K562 (cell line): ENCODE results near the gene RNU1-2. TPM values are rescaled to one million over a fixed set of nuclear protein-coding genes. Genes with fewer than 3 reads are reported as not detected.
"Not testable (repeated sequence)": the region's sequence is repeated elsewhere in the genome, so short reads cannot be mapped to it uniquely, and the experiment has no call there.

Experiments
- ATAC-seq: fragments of 200-7000 bp; cut with Tn5 transposase; 3 replicates; pipeline ENCODE4 v1.9.1; 2020; ENCODE audit warnings: moderate library complexity
- BruUV-seq: library from RNA; stranded (reverse); fragments of 400-500 nt; replicated peaks from 2 replicates; lab custom pipeline; 2021; lab: Mats Ljungman, UMichigan
- CTCF ChIA-PET: fragments of 300-600 bp; formaldehyde crosslinking; extraction: SDS; loops from one replicate; lab custom pipeline; 2021; ENCODE audit warnings: low intra/inter-chr PET ratio; lab: Yijun Ruan, JAX
- POLR2A ChIA-PET: fragments of 300-600, 350-650 bp; sonication (Branson Sonifier 250); formaldehyde crosslinking; extraction: SDS; loops from one replicate; lab custom pipeline; 2021; ENCODE audit warnings: antibody characterized with exemption, inconsistent platforms; lab: Yijun Ruan, JAX
- DNase-seq, 4 experiments: peaks; one replicate each; pipeline versions ENCODE4 v3.0.0 to v3.0.0-alpha.2; 2011 to 2018; ENCODE audit warnings: low spot score in 3 of 4, mixed read lengths in 3 of 4; ENCODE audit errors: extremely low read depth in 1 of 4
- FAIRE-seq: peaks from 2 replicates; lab custom pipeline; 2011; peaks lifted over from hg19 to GRCh38; lab: Jason Lieb, UNC
- H2AFZ ChIP-seq: 2 replicates; pipeline ENCODE4 v1.6.0; 2011; ENCODE audit warnings: low read depth, low read length, control low read depth, inconsistent platforms
- H3K27ac ChIP-seq: fragments of 200-600 bp; 3 replicates; pipeline ENCODE4 v1.8.0; 2011; ENCODE audit warnings: low read depth, mild to moderate bottlenecking, control low read depth, inconsistent platforms, low read length, moderate library complexity, mixed read lengths; ENCODE audit errors: extremely low read depth
- H3K27me3 ChIP-seq, 2 experiments: fragments of 300-600 bp in 1 of 2; 2 replicates in 1 of 2; 3 replicates in 1 of 2; pipeline versions ENCODE4 v1.6.0 to v1.8.0; 2011; ENCODE audit warnings: inconsistent platforms in 2 of 2, low read length in 2 of 2, mild to moderate bottlenecking in 1 of 2, mixed read lengths in 1 of 2, moderate library complexity in 1 of 2; ENCODE audit not compliant: control insufficient read depth in 2 of 2, insufficient read depth in 2 of 2
- H3K36me3 ChIP-seq: fragments of 300-600 bp; 3 replicates; pipeline ENCODE4 v1.8.0; 2011; ENCODE audit warnings: mild to moderate bottlenecking, low read length, inconsistent platforms; ENCODE audit not compliant: control insufficient read depth, insufficient read depth
- H3K4me1 ChIP-seq, 2 experiments: fragments of 200-600 bp in 1 of 2; replicated peaks in 1 of 2; 2 replicates in 1 of 2; 3 replicates in 1 of 2; pipeline versions ENCODE4 v1.5.1 to v1.8.0; 2011; ENCODE audit warnings: inconsistent platforms in 2 of 2, low read length in 2 of 2, mild to moderate bottlenecking in 1 of 2, mixed read lengths in 1 of 2, moderate library complexity in 1 of 2; ENCODE audit not compliant: control insufficient read depth in 2 of 2, insufficient read depth in 2 of 2
- H3K4me2 ChIP-seq: 2 replicates; pipeline ENCODE4 v1.6.1; 2011; ENCODE audit warnings: low read length, control low read depth, inconsistent platforms, mixed read lengths; ENCODE audit not compliant: insufficient read depth
- H3K4me3 ChIP-seq: fragments of 200-600 bp; sonication (generic), shearing (Covaris generic); 2 replicates; pipeline ENCODE4 v1.5.1; 2016; ENCODE audit warnings: control low read depth, inconsistent platforms
- H3K79me2 ChIP-seq: fragments of 200-600 bp; 3 replicates; pipeline ENCODE4 v1.8.0; 2011; ENCODE audit warnings: low read length, inconsistent platforms; ENCODE audit not compliant: control insufficient read depth, insufficient read depth
- H3K9ac ChIP-seq, 2 experiments: 2 replicates each; pipeline versions ENCODE4 v1.6.0 to v1.6.1; 2011; ENCODE audit warnings: low read depth in 2 of 2, low read length in 2 of 2, control low read depth in 1 of 2, inconsistent platforms in 1 of 2, mild to moderate bottlenecking in 1 of 2, mixed read lengths in 1 of 2; ENCODE audit not compliant: insufficient read depth in 1 of 2
- H3K9me1 ChIP-seq: one replicate; pipeline ENCODE4 v1.6.0; 2011; ENCODE audit warnings: inconsistent platforms, mild to moderate bottlenecking, low read length, moderate library complexity; ENCODE audit not compliant: control insufficient read depth, insufficient read depth
- H3K9me3 ChIP-seq: replicated peaks from 2 replicates; pipeline ENCODE4 v1.5.1; 2011; ENCODE audit warnings: low read depth, low read length, inconsistent platforms; ENCODE audit not compliant: control insufficient read depth, insufficient read depth
- H4K20me1 ChIP-seq: replicated peaks from 2 replicates; pipeline ENCODE4 v1.6.1; 2011; ENCODE audit warnings: low read length, inconsistent platforms, mixed read lengths; ENCODE audit not compliant: control insufficient read depth, insufficient read depth
- KAT7 ChIP-seq: sonication (generic); formaldehyde crosslinking; IDR thresholded peaks from 2 replicates; pipeline ENCODE4 v1.8.0; 2022; ENCODE audit warnings: missing genetic modification reagents, mild to moderate bottlenecking, borderline replicate concordance
- SMC3 ChIP-seq: conservative IDR thresholded peaks from 2 replicates; pipeline ENCODE4 v1.6.1; 2011; ENCODE audit warnings: low read depth, low read length, improper control_type of control experiment; ENCODE audit not compliant: insufficient read depth
- ZNF354B ChIP-seq: fragments of 250-450 bp; sonication (Bioruptor Pico); IDR thresholded peaks from 2 replicates; pipeline ENCODE4 v1.4.0; 2020
- ZNF717 ChIP-seq: fragments of 250-450 bp; sonication (Bioruptor Pico); IDR thresholded peaks from 2 replicates; pipeline ENCODE4 v1.5.0; 2021
- WGBS: fragments of 100-300 bp; shearing (Covaris generic); methylation state at CpG from one replicate; pipeline ENCODE4 v1.1.6; 2016; ENCODE audit warnings: low coverage, mixed read lengths; ENCODE audit not compliant: insufficient coverage; ENCODE audit errors: missing lambda C conversion rate; 5-methylcytosine and 5-hydroxymethylcytosine counted together
- in situ Hi-C: fragments of 300-500 bp; cut with MboI; formaldehyde crosslinking; loops from 4 replicates; pipeline ENCODE4 v1.15.0; 2018; ENCODE audit warnings: inconsistent platforms, mixed read lengths
- intact Hi-C: fragments of 100-400 bp; cut with micrococcal nuclease; formaldehyde crosslinking; loops from 2 replicates; pipeline ENCODE4 v1.14.2; 2022
- polyA plus RNA-seq, 8 experiments: library from polyadenylated mRNA; depleted of rRNA in 4 of 8; stranded (reverse) in 5 of 8; unstranded in 3 of 8; fragments of >200 nt; fragmentation: Nextera tagmentation in 2 of 8; fragmentation: Illumina TruSeq in 1 of 8; extraction: Ambion mirVana in 2 of 8; extraction: Trizol in 1 of 8; gene quantifications; 2 replicates each; pipeline versions ENCODE4 v1.2.1 to v1.2.3, GENCODE V29; 2011 to 2014; ENCODE audit warnings: inconsistent platforms in 1 of 8, missing spikeins in 1 of 8
- total RNA-seq, 7 experiments: library from RNA; depleted of rRNA in 6 of 7; stranded (reverse); fragments of >200 nt in 6 of 7; fragmentation: Illumina TruSeq in 2 of 7; extraction: Trizol in 2 of 7; gene quantifications; 2 replicates each; pipeline versions ENCODE4 v1.2.1 to v1.2.3, GENCODE V29; 2011 to 2021; ENCODE audit warnings: low replicate concordance in 1 of 7
- TF ChIP-seq, protein P1 (sequence below): fragments of 250-450 bp; sonication (Bioruptor Pico); IDR thresholded peaks from 2 replicates; pipeline ENCODE4 v1.8.0; 2022; ENCODE audit warnings: inconsistent platforms, mild to moderate bottlenecking, moderate library complexity, borderline replicate concordance
- TF ChIP-seq, protein P2 (sequence below), 2 experiments: IDR thresholded peaks; 2 replicates each; pipeline ENCODE4 v1.6.1; 2012; ENCODE audit warnings: improper control_type of control experiment in 2 of 2, low read depth in 2 of 2, low read length in 2 of 2, borderline replicate concordance in 1 of 2

The RNU1-2 gene
- total and polyA plus RNA-seq, 9 of the 15 experiments (the other 6 are each of a cell fraction or from before 2014, with no cell fraction given) = under 0.01 to 32,823 (median 2,538) TPM; not detected in 4

DNA sequence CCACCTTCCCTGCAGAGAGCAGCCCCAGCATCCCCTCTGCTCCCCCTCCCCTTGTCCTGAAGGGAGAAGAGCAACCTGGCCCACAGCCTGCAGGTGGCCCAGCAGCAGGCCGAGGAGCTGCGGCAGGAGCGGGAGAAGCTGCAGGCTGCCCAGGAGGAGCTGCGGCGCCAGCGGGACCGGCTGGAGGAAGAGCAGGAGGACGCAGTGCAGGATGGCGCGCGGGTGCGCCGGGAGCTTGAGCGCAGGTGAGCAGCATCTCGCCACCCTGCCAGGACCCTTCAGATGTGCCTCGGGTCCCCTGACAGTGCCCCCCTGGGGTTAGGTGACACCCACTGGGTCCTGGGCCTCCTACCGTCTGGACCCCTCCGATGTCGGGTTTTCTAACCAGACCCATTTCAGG, 48.3 kb downstream of the RNU1-2 start:
- Histone ChIP-seq H4K20me1 (no peaks in the 10 kb centered on the region), H3K9me3 (no peaks in the 10 kb centered on the region), H3K9me1 (no peaks in the 10 kb centered on the region), H3K27ac (no peak overlapping the region), H3K9ac (no peak overlapping the region), H3K4me2 (no peak overlapping the region), H3K79me2 (no peaks in the 10 kb centered on the region), H2AFZ (no peak overlapping the region), H3K27me3 (no peaks in the 10 kb centered on the region), H3K4me1 (peaks cover 0 to 28% of the 10 kb centered on the region in 2 experiments; a peak in 2 of 5 replicates), H3K4me3 (no peak overlapping the region), H3K36me3 (no peaks in the 10 kb centered on the region)
- ChIA-PET CTCF (no interaction called here), POLR2A (interaction anchor here (1.4 kb wide), 1 partner anchor 39 kb away, joined by 5 read pairs; no protein-coding TSS in a partner anchor)
- BruUV-seq = no TSS peak
- ATAC-seq = no peak
- intact Hi-C loops (no loop called here), in situ Hi-C loops (no loop called here)
- FAIRE-seq = no peak
- no peak for TF ChIP-seq KAT7 (CRISPR knock-in tag)
- TF ChIP-seq, protein P1, sequence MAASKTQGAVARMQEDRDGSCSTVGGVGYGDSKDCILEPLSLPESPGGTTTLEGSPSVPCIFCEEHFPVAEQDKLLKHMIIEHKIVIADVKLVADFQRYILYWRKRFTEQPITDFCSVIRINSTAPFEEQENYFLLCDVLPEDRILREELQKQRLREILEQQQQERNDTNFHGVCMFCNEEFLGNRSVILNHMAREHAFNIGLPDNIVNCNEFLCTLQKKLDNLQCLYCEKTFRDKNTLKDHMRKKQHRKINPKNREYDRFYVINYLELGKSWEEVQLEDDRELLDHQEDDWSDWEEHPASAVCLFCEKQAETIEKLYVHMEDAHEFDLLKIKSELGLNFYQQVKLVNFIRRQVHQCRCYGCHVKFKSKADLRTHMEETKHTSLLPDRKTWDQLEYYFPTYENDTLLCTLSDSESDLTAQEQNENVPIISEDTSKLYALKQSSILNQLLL (CRISPR knock-in tag) = no peak
- TF ChIP-seq SMC3 = no peak
- TF ChIP-seq, protein P2, sequence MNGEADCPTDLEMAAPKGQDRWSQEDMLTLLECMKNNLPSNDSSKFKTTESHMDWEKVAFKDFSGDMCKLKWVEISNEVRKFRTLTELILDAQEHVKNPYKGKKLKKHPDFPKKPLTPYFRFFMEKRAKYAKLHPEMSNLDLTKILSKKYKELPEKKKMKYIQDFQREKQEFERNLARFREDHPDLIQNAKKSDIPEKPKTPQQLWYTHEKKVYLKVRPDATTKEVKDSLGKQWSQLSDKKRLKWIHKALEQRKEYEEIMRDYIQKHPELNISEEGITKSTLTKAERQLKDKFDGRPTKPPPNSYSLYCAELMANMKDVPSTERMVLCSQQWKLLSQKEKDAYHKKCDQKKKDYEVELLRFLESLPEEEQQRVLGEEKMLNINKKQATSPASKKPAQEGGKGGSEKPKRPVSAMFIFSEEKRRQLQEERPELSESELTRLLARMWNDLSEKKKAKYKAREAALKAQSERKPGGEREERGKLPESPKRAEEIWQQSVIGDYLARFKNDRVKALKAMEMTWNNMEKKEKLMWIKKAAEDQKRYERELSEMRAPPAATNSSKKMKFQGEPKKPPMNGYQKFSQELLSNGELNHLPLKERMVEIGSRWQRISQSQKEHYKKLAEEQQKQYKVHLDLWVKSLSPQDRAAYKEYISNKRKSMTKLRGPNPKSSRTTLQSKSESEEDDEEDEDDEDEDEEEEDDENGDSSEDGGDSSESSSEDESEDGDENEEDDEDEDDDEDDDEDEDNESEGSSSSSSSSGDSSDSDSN (IDR thresholded peaks at IDR 0.05; ENCODE audit: borderline replicate concordance in 1 of 2, low read depth in 2 of 2, low read length in 2 of 2) = no peak
- no peak for TF ChIP-seq ZNF717 (CRISPR knock-in tag)
- TF ChIP-seq ZNF354B (CRISPR knock-in tag) = no peak
- DNase-seq = no peak
- 56% methylated on average over 16 of the region's 19 CpGs for WGBS

DNA sequence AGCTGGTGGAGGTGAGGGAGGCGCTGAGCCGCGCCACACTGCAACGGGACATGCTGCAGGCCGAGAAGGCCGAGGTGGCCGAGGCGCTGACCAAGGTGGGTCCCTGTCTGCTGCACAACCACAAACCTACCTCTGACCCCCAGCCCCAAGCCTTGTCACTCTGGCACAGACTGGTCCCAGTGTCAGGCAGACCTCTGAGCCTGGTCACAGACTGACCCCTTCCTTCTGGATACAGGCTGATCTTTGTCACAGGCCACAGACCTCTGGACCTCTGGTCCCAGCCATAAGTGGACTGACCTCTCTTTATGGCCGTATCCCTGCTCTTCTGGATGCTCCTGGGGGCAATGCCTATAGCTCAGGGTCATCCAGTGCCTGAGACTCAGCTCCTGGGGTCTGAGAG, 49.7 kb downstream of the RNU1-2 start:
- intact Hi-C loops, H3K4me2 ChIP-seq, CTCF ChIA-PET, H3K4me3 ChIP-seq, H3K27me3 ChIP-seq, H3K36me3 ChIP-seq, H4K20me1 ChIP-seq, H3K79me2 ChIP-seq, DNase-seq, H2AFZ ChIP-seq, H3K9me3 ChIP-seq, BruUV-seq, H3K9me1 ChIP-seq, FAIRE-seq, POLR2A ChIA-PET, H3K9ac ChIP-seq, H3K27ac ChIP-seq: not testable (repeated sequence)
- ATAC-seq = peak; percentile 41
- peaks cover 0 to 17% of the 10 kb centered on the region in 2 experiments; a peak in 2 of 5 replicates for H3K4me1 ChIP-seq
- in situ Hi-C loops = loop anchor here (5.0 kb wide), 1 partner anchor 318 kb away; no protein-coding TSS in a partner anchor
- whole genome bisulfite sequencing = 33% methylated on average over 1 of the region's 9 CpGs
